Mesothelial cell of epicardium (in vitro differentiated cells): ENCODE data around the gene HIVEP3. TPM values are rescaled to one million over a fixed set of nuclear protein-coding genes. Genes with fewer than 3 reads are reported as not detected.

Experiments used
- DNase-seq, 2 experiments: peaks; one replicate each; pipeline ENCODE4 v3.0.0; 2021; ENCODE audit warnings: low spot score in 2 of 2; ENCODE audit not compliant: unreplicated experiment in 2 of 2
- H3K27ac Mint-ChIP-seq: 2 replicates; pipeline ENCODE4 v1.8.0; 2021; ENCODE audit warnings: mixed read lengths
- H3K27me3 Mint-ChIP-seq: 2 replicates; pipeline ENCODE4 v1.8.0; 2021; ENCODE audit warnings: low read depth, mixed read lengths
- H3K36me3 Mint-ChIP-seq: 2 replicates; pipeline ENCODE4 v1.8.0; 2021; ENCODE audit warnings: mixed read lengths
- H3K4me1 Mint-ChIP-seq: 2 replicates; pipeline ENCODE4 v1.8.0; 2021; ENCODE audit warnings: mixed read lengths
- H3K4me3 Mint-ChIP-seq: 2 replicates; pipeline ENCODE4 v1.8.0; 2021; ENCODE audit warnings: mild to moderate bottlenecking, moderate library complexity, mixed read lengths
- H3K9me3 Mint-ChIP-seq: 2 replicates; pipeline ENCODE4 v1.8.0; 2021; ENCODE audit warnings: mixed read lengths
- total RNA-seq: library from RNA; stranded (reverse); gene quantifications from 3 replicates; pipeline ENCODE4 v1.2.1, GENCODE V29; 2021
- TF ChIP-seq, protein P1 (sequence below): fragments of 200-600 bp; sonication (generic); IDR thresholded peaks from one replicate; pipeline ENCODE4 v1.5.0; 2021; ENCODE audit warnings: antibody characterized with exemption; ENCODE audit not compliant: unreplicated experiment

HIVEP3 gene
- total RNA-seq, 1 donor from 2014 or later: 8.9 TPM

DNA sequence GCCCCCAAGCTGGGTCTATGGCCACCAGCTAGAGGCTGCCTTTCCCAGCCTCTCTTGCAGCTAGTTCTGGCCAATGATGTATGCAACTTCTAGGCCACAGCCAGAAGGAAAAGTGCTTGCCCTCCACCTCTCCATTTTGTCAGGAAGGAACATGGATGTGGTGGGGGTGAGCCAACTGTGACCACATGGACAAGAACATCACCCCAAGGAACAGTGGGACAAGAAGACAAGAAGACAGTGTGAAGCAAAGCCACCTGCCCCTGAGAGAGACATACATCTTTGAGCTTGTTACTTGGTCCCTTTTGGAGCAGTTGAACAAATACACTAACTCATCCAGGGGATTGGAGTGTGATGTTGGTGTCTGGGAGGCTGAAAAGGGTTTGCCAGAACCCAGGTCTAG lies 328.4 kb downstream of the HIVEP3 start:
- no peak for DNase-seq
- Mint-ChIP-seq H3K4me3 (no peak overlapping the region), H3K27me3 (peaks cover 5% of the 10 kb centered on the region), H3K36me3 (no peaks in the 10 kb centered on the region), H3K27ac (no peak overlapping the region), H3K4me1 (no peaks in the 10 kb centered on the region), H3K9me3 (peaks cover 4% of the 10 kb centered on the region)
- TF ChIP-seq, protein P1, sequence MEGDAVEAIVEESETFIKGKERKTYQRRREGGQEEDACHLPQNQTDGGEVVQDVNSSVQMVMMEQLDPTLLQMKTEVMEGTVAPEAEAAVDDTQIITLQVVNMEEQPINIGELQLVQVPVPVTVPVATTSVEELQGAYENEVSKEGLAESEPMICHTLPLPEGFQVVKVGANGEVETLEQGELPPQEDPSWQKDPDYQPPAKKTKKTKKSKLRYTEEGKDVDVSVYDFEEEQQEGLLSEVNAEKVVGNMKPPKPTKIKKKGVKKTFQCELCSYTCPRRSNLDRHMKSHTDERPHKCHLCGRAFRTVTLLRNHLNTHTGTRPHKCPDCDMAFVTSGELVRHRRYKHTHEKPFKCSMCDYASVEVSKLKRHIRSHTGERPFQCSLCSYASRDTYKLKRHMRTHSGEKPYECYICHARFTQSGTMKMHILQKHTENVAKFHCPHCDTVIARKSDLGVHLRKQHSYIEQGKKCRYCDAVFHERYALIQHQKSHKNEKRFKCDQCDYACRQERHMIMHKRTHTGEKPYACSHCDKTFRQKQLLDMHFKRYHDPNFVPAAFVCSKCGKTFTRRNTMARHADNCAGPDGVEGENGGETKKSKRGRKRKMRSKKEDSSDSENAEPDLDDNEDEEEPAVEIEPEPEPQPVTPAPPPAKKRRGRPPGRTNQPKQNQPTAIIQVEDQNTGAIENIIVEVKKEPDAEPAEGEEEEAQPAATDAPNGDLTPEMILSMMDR: no peak

DNA sequence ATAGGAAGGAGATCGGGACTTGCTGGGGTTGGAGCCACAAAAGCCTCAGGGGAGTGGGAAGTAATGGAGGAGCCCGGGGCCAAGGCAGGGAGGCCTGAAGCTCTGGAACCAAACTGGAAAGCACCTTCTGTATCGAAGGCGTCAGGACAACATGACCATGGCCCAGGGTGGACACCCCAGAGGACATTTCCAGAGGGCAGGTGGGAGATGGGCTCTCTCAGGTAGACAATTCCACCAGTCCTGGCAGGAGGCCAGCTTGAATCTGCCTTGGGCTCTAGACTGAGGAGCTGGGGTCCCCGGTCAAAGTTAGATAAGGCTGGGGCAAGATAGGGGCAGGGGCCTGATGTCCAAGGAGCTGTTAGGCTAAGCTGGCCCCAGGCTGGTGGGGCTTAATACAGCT lies 329.3 kb downstream of the HIVEP3 start:
- H3K4me1 Mint-ChIP-seq: no peaks in the 10 kb centered on the region
- H3K27me3 Mint-ChIP-seq: peaks cover 2% of the 10 kb centered on the region
- DNase-seq: no peak
- no peak overlapping the region for H3K4me3 Mint-ChIP-seq
- no peak overlapping the region for H3K27ac Mint-ChIP-seq
- H3K9me3 Mint-ChIP-seq: peaks cover 4% of the 10 kb centered on the region
- H3K36me3 Mint-ChIP-seq: no peaks in the 10 kb centered on the region
- TF ChIP-seq, protein P1: no peak

DNA sequence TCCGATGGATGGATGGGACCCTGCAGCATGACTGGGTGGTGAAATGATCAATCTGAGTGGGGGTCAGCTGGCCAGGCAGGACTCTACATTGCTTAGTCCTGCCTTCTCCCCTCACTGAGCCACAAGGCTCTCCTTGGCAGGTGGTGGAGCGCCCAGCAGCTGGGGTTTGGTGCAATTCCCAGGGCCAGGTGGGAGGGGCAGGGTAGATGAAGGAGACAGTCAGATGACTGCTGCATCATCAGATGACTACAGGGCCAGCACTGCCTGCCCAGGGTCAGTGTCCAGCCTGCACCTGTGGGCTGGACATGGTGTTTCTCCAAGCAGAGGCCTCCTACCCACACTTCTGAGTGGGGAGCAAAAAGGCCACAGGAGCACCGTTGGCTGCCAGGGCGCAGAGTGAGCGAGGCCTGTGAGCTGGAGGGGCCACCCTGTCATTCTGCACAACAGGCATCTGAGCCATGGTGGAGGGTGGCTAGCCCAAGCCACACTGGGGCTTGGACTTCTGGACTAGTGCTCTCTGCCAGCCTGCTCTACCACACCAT lies 330.3 kb downstream of the HIVEP3 start:
- no peak for DNase-seq
- H3K9me3 Mint-ChIP-seq: peaks cover 4% of the 10 kb centered on the region
- TF ChIP-seq, protein P1: no peak
- H3K4me3 Mint-ChIP-seq: no peak overlapping the region
- no peak overlapping the region for H3K27ac Mint-ChIP-seq
- H3K27me3 Mint-ChIP-seq: no peaks in the 10 kb centered on the region
- no peaks in the 10 kb centered on the region for H3K36me3 Mint-ChIP-seq
- no peaks in the 10 kb centered on the region for H3K4me1 Mint-ChIP-seq

DNA sequence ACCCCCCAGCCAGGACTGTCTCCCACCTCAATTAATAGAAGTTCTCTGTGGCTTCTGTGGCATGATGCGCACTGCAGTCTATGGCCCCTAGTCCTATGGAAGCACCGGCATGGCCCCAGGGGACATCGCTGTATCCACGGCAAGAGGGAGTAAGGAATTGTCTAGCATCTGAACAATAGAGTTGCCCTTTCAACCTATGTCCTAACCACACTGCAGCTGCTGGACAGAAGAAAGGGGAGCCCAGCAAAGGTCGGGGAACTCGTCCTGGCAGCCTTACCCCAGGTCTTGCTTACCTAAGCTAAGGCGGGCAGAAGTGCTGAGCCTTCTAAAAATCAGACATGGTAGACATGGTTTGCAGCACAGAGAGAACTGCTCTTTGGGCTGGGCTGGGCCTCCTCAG lies 330.9 kb downstream of the HIVEP3 start:
- no peak for DNase-seq
- Mint-ChIP-seq H3K27ac (no peak overlapping the region), H3K9me3 (peaks cover 4% of the 10 kb centered on the region), H3K4me3 (no peak overlapping the region), H3K36me3 (no peaks in the 10 kb centered on the region), H3K4me1 (no peaks in the 10 kb centered on the region), H3K27me3 (no peaks in the 10 kb centered on the region)
- TF ChIP-seq, protein P1: no peak

DNA sequence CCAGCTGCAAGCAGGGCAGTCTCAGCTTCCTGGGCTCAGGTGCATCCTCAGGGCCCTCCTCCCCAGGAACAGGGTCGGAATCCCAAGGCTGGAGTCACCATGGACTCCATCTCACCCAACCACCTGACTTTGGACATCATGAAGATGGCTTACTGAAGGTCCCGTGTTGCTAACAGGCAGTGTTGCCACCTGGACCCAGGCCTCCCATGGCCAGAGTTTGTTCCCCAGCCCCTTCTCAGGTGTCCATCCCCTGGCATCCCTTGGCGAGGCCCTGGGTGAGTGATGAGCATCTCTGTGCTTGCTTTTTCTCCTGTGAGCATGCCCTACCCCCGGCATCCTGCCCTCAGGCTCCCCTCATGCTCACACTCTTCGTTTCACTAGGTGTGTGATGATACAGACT lies 332.5 kb downstream of the HIVEP3 start:
- no peaks in the 10 kb centered on the region for H3K4me1 Mint-ChIP-seq
- H3K9me3 Mint-ChIP-seq: peaks cover 4% of the 10 kb centered on the region
- DNase-seq: no peak
- H3K27ac Mint-ChIP-seq: no peak overlapping the region
- H3K4me3 Mint-ChIP-seq: no peak overlapping the region
- peaks cover 4% of the 10 kb centered on the region for H3K27me3 Mint-ChIP-seq
- TF ChIP-seq, protein P1: no peak
- no peaks in the 10 kb centered on the region for H3K36me3 Mint-ChIP-seq
